Stimulated activated CD4-positive, alpha-beta T cell treated with anti-CD3 and anti-CD28 coated beads, Interleukin-1b, Interleukin-23, amount 100 ng/mL, for 4 hours (primary cell): ENCODE measurements around the gene CLN5.
"Not testable (repeated sequence)": the region's sequence is repeated elsewhere in the genome, so short reads cannot be mapped to it uniquely, and the experiment has no call there.

Experiments used
- DNase-seq, 2 donors: peaks; one replicate each; pipeline ENCODE4 v3.0.0-alpha.2; 2020; ENCODE audit warnings: low read depth in 2 of 2

Gene CLN5

DNA sequence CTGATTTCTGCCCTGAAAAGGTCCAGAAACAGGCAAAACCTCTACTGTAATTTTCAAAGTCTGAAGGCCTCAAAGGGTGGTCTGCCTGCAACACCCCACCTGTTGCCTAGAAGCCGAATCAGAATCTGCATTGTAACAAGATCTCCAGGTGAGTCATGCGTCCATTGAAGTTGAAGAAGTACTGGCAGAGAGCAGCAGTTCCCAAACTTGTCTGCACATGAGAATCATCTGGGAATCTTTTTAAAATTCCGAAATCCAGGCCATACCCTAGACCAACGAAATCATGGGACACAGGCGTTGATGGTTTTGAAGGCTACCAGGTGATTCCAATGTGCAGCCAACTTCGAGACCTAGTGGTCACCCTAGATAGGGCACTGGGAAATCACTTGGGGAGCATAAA lies 16.0 kb upstream of the CLN5 start:
- no peak for DNase-seq

GRCh38 chr13:76976490-76976889 lies 15.4 kb upstream of the CLN5 start:
- DNase-seq: no peak

GRCh38 chr13:76976929-76977328 lies 15.0 kb upstream of the CLN5 start:
- no peak for DNase-seq

- DNase-seq: peak; percentile 86 to 91
Observed at GRCh38 chr13:76980075-76980718, 11.7 kb upstream of the CLN5 start.

- DNase-seq: no peak
Observed at GRCh38 chr13:76982061-76982460, 9.8 kb upstream of the CLN5 start.

- DNase-seq: no peak
Observed at GRCh38 chr13:76983676-76984075, 8.2 kb upstream of the CLN5 start.

GRCh38 chr13:76991432-76991795 lies 467 bp upstream of the CLN5 start:
- peak; percentile 39 to 44 for DNase-seq

DNA sequence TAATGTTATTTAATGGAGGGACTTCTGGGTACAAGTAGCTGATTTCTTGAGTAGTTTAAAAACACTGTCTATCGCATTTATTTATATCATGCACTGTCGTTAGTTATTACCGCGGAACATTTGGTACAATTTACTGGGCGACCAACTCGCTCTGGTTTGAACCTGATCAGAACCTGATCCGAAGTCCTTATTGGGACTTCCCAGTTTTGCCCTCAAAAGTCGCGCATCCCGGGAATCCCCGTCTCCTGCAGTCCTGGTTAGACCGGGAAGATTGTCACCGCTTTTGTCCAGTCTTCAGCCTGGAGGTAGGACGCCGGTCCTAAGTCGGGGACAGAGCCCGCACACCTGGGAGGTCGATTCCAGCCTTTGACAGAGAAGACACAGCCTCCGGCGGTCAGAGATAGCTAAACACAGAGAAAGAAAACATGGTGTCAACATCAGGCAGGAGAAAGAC lies 694 bp downstream of the CLN5 start:
- DNase-seq: no peak

- DNase-seq: no peak
Observed at GRCh38 chr13:76993021-76993420, 1.1 kb downstream of the CLN5 start.

GRCh38 chr13:76993473-76993872 lies 1.6 kb downstream of the CLN5 start:
- no peak for DNase-seq

DNA sequence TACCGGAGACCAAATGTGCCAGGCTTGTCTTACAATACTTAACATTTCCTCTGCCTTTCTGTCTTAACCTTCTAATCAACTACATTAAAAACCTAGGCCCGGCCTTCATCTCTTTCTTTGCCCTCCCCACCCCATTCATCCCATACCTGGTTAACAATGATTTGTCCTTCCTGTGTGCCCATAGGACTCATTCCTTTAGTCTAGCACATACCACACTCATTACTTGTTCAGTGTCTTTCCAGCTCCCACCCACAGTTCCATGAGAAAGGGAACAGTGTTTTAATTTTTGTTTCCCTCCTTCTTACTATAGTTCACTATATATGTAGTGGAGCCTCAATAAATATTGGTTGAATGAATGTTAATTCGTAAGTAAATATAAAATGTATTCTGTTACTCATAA lies 2.4 kb downstream of the CLN5 start:
- DNase-seq: no peak

DNA sequence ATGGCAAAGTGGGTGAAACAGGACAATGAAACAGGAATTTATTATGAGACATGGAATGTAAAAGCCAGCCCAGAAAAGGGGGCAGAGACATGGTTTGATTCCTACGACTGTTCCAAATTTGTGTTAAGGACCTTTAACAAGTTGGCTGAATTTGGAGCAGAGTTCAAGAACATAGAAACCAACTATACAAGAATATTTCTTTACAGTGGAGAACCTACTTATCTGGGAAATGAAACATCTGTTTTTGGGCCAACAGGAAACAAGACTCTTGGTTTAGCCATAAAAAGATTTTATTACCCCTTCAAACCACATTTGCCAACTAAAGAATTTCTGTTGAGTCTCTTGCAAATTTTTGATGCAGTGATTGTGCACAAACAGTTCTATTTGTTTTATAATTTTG lies 8.6 kb downstream of the CLN5 start:
- no peak for DNase-seq

DNA sequence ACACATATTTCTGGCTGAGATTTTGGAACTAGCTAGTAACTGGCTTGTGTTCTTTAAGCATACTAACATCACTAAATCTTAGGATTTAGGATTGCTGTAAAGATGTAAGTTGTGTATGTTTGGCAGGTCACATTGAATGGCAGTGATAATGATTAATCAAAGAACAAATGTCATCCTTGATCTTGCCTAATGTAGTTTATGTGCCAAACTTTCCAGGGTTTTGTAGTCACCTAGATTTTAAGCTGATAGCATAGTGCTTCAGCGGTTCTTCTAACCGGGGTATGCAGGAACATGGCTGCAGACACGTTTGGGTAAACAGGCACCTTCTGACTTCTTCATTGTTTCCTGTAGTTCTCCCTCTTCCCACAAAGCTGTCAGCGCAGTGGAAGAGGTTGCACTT lies 9.7 kb downstream of the CLN5 start:
- no peak for DNase-seq

DNA sequence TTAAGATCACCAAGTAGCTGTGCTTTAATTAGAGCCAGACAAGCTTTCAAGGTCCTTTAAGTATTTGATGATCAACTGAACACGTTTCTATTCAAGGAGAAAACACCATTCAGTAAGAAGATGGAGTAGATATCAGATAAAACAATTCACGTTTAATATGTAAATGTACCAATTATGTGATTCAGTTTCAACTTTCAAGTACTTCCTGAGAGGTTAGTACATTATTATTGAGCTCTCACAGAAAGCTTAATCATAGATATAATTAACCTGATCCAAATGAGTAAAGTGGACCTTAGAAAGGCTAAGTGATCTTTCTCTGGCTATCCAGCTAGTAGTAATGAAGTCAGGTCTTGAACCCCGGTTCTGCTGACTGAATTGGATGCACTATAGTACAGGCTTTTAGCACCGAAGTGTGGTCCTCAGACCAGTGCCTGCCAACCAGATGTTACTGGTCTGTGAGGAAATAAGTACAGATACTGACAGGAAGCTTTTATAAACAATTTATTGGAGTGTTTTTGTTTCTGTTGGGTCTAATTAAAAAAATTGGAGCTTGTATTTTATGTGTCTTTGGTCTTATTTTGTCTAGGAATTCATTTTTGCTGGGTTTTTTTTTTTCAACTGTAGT lies 10.2 kb downstream of the CLN5 start:
- DNase-seq: no peak

DNA sequence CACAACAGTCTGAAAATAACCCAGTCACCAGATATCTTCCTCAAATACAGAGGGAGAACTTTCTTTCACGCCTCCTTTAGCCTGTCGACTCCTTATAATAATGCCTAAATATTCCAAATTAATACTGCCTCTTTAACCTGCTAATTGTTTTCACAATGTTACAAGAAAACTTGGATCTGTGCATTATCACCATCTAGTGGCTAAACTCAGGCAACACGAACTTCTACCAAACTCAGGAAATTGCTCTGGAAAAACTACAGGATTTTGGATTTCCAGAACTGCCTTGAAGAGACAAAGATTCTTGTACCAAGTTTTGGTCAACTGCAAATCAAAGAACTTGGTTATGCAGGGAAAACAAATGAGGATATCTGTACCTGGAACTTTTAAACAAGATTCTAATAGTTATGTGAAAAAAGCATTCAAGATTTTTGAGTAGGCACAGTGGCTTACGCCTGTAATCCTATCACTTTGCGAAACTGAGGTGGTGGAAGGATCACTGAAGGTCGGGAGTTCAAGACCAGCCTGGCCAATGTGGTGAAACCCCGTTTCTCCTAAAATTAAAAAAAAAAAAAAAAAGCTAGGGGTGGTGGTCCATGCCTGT lies 10.8 kb downstream of the CLN5 start:
- no peak for DNase-seq

- not testable (repeated sequence) for DNase-seq
Observed at GRCh38 chr13:77008337-77008736, 16.5 kb downstream of the CLN5 start.

DNA sequence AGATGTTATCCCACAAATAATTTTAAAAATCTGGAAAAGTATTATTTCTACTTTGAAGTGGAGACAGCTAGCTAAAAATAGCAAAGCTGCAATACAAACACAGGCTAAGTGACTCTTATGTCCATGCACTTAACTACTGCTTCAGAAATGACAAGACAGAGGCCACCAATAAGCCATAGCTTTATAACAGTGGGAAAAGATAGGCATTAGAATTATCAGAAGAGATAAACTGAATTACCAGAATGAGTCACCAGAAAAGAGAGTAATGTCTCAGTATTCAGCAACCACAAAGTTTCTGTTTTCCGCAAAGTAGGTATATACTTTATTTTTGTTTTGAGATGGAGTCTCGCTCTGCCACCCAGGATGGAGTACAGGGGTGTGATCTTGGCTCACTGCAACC lies 17.1 kb downstream of the CLN5 start:
- no peak for DNase-seq

DNA sequence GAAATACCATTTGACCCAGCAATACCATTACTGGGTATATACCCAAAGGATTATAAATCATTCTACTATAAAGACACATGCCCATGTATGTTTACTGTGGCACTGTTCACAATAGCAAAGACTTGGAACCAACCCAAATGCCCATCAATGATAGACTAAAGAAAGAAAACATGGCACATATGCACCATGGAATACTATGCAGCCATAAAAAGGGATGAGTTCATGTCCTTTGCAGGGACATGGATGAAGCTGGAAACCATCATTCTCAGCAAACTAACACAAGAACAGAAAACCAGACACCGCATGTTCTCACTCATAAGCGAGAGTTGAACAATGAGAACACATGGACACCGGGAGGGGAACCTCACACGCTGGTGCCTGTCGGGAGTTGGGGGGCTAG lies 17.8 kb downstream of the CLN5 start:
- DNase-seq: not testable (repeated sequence)

DNA sequence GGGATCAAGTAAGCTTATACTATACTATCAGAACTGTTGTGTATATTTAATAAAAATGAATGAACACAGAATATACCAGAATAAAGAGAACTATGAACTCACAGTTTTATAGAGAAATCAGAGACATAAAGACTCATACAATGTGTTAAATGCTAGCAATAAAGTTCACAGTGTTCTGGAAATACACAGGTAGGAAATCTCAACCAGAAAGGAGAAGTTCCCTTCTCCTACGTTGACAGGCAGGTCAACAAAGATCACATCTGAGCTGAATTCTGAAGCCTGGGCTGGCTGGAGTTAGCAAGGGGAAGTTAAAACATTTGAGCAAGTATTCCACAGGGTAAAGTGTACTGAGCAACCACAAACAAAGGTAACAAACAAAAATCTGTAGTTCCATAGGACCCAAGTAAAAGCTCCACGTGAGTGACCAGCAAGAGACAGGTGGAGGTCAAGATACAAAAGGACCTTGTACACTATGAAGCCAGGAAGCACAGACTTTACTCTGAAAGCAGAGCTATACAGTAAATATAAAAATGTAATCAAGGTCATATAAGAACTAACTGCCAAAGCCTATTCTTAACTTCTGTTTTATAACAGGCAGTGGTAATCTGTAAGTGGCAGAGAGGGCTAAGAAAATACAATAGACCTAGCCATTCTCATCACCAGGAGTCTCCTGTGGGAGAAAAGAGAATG lies 22.1 kb downstream of the CLN5 start:
- no peak for DNase-seq

DNA sequence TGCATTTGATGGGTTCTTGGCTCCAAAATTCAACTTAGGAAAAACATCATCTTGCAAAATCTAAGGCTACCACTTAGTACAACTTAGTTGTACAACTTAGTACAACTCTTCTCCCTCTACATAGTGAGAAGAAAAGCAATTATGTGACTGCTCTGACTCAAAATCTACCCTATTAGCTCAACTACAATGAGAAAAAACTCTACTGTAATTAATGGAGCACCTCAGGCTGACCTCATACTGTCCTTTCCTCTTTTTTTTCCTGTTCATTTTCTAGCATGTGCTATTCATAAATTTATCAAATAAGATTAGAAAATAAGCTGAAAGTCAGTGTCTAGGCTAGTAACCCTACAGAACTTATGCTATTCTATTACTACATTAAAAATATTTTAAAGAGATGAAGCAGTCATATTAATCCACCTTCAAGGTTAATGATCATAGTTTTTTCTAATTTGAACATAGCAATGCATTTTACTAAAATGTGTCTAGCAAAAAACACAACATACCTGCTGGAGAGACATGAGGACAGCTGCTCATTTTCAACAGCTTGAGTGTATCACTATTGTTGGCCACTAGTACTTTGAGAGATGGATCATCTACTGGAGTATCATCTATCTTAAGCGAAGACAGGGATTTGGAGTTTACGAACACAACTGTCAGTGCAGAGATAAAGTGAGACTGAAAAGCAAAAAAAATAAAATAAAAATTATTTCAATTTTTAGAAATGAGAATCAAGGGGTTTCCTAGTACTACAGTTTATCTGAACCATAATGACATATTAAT lies 23.2 kb downstream of the CLN5 start:
- DNase-seq: no peak

GRCh38 chr13:77016251-77016812 lies 24.5 kb downstream of the CLN5 start:
- no peak for DNase-seq
